Measurements from ENCODE around the gene ATP2A3.
A peak's percentile ranks its signal among the peaks of the same experiment; 100 is the strongest.

Gene ATP2A3

DNA sequence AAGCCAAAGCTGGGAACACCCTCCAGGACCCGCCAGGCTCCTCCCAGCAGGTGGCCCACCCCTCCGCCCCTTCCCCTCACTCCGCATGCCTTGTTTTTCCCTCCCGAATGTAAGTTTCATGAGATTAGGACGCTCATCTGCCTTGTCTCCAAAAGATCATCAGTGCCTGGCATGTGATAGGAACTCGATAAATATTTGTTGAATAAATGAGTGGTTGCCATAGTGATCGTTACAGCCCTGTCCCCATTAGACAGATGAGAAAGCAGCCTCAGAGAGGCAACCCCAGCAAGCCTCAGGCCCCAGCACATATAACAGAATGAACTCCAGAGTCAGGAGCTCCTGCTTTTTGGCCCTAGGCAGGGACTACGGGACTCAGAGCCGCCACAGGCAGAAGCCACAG, 76.4 kb downstream of the ATP2A3 start:
- no peak for DNase-seq

DNA sequence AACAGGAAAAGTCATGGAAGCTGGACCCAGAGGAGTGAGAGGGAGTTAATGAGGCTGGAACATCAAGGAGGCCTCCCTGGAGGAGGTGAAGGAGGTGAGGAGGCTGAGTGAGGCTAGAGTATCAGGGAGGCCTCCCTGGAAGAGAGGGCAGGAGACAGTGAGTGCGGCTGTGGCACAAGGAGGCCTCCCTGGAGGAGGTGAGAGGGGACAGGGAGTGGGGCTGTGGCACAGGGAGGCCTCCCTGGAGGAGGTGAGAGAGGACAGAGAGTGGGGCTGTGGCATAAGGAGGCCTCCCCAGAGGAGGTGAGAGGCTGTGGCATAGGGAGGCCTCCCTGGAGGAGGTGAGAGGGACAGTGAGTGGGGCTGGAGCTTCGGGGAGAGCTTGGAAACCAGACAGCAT, 76.8 kb downstream of the ATP2A3 start:
- DNase-seq, result no peak

GRCh38 chr17:3886776-3887175, 77.5 kb downstream of the ATP2A3 start:
- no peak for DNase-seq

GRCh38 chr17:3885970-3886369, 78.3 kb downstream of the ATP2A3 start:
- DNase-seq, result peak; percentile 60

DNA sequence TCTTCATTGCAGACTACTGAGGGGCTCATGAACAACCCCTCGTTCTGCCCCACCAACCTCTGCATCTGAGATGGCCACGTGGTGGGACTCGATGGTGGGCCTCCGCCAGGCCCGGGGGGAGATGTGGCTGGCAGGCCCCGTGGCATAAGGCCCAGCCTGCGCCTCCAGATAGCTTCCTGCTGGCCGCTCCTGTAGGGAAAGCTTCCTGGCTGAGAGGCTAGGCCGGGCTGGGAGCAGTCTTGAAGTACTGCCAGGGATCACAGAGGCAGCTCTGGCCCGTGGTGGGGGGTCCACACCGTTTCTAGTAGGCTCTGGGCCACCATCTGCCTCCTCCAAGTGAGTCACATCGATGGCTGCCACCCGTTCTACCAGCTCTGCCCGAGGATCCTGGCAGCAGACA, 79.0 kb downstream of the ATP2A3 start:
- no peak for DNase-seq

- DNase-seq, result no peak
Measured at GRCh38 chr17:3884188-3884587, 80.0 kb downstream of the ATP2A3 start.

GRCh38 chr17:3882276-3882675, 82.0 kb downstream of the ATP2A3 start:
- DNase-seq, result no peak

- DNase-seq, result no peak
Measured at GRCh38 chr17:3880983-3881382, 83.3 kb downstream of the ATP2A3 start.

DNA sequence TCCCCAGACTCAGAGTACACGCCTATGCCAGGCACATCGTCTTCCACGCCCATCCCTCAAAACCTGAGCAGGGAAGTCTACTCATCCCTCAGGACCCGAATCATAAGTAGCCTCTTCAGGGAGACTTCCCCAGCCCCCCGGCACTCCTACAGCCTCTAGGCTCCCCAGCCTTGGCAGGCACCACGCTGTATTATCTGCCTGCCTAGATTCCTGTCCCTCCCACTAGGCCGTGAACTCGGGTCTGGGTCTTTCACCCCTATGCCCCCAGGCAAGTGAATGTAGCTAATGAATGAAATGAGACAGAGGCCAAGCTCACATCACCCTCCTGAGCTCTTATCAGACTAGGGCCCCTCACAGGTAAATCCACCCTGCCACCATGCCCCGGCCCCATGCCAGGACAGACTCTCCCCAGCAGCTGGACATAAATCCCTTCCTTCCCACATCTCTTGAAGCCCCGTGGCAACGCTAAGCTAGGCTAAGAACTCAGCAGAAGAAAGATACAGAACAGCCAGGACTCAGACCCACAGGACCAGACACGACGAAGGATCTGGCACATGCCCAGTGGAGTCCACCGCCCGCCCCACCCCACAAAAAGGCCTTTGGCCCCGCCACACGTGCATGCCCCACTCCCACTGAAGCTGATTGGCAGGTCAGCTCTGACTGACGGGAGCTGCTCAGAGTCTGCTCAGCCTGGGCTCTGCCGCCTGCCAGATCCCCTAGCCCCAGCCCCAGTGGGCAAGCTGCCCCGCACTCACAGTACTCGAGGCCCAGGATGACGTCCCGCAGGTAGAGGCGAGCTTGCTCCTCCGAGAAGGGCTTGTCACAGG, 84.4 kb downstream of the ATP2A3 start:
- no peak for DNase-seq

DNA sequence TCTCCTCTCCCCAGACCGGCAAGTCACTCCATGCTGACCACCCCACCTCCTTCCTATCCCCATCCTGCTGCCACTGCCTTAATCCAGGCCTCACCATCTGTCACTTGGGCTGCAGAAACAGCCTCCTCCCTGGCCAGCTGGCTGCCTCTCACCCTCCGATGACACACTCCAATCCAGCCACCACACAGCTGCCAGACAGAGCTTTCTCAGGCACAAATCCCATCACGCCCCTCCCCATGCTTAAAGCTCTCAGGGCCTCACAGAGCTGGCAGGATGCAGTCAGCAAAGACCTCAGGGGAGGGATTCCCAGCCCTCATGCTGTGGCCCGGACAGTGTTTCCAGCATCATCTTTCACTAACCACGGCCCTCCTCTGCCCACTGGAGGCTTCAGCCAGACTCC, 85.1 kb downstream of the ATP2A3 start:
- DNase-seq, result peak; percentile 69

GRCh38 chr17:3877220-3877619, 87.0 kb downstream of the ATP2A3 start:
- no peak for DNase-seq

GRCh38 chr17:3875317-3875716, 88.9 kb downstream of the ATP2A3 start:
- no peak for DNase-seq

Data from fibroblast of upper back skin (primary cell).